ENCODE data around the gene OR3A2.
"Not testable (repeated sequence)": the region's sequence is repeated elsewhere in the genome, so short reads cannot be mapped to it uniquely, and the experiment has no call there.

The OR3A2 gene

GRCh38 chr17:3385869-3386816, at the start of gene OR3A2:
TSS of gene OR3A2 (minus strand) at chr17:3386308.
- DNase-seq, result peak; percentile 30

GRCh38 chr17:3433741-3434140, 47.6 kb upstream of the OR3A2 start, which contains the start of gene OR1E2:
TSS of gene OR1E2 (minus strand) at chr17:3433841. CDS start at chr17:3433841, 0 bp downstream.
- no peak for DNase-seq

- DNase-seq, result peak; percentile 12
Observed at GRCh38 chr17:3433215-3433614, 47.1 kb upstream of the OR3A2 start.

GRCh38 chr17:3418222-3418621, 32.1 kb upstream of the OR3A2 start:
- no peak for DNase-seq

GRCh38 chr17:3415610-3416009, 29.5 kb upstream of the OR3A2 start:
- no peak for DNase-seq

- DNase-seq, result not testable (repeated sequence)
Observed at GRCh38 chr17:3412216-3412615, 26.1 kb upstream of the OR3A2 start.

GRCh38 chr17:3411070-3411469, 25.0 kb upstream of the OR3A2 start, which contains the start of gene OR3A3:
TSS of gene OR3A3 (plus strand) at chr17:3411370.
- DNase-seq, result no peak

- not testable (repeated sequence) for DNase-seq
Observed at GRCh38 chr17:3403856-3404255, 17.7 kb upstream of the OR3A2 start.

GRCh38 chr17:3401786-3402185, 15.7 kb upstream of the OR3A2 start:
- no peak for DNase-seq

GRCh38 chr17:3400055-3400454, 13.9 kb upstream of the OR3A2 start:
- no peak for DNase-seq

GRCh38 chr17:3398310-3398709, 12.2 kb upstream of the OR3A2 start, which contains the start of gene OR1E1:
TSS of gene OR1E1 (minus strand) at chr17:3398410. CDS start at chr17:3398410, 0 bp downstream.
- no peak for DNase-seq

- peak; percentile 4 for DNase-seq
Observed at GRCh38 chr17:3397801-3398200, 11.7 kb upstream of the OR3A2 start.

GRCh38 chr17:3389791-3390190, 3.7 kb upstream of the OR3A2 start:
- no peak for DNase-seq

GRCh38 chr17:3381957-3382356, 4.2 kb downstream of the OR3A2 start:
- no peak for DNase-seq

GRCh38 chr17:3378321-3378720, 7.8 kb downstream of the OR3A2 start:
- no peak for DNase-seq

- not testable (repeated sequence) for DNase-seq
Observed at GRCh38 chr17:3371167-3371566, 14.9 kb downstream of the OR3A2 start.

GRCh38 chr17:3342782-3343181, 43.3 kb downstream of the OR3A2 start:
- not testable (repeated sequence) for DNase-seq

- no peak for DNase-seq
Observed at GRCh38 chr17:3335876-3336275, 50.2 kb downstream of the OR3A2 start.

- no peak for DNase-seq
Observed at GRCh38 chr17:3318336-3318735, 67.8 kb downstream of the OR3A2 start.

GRCh38 chr17:3316836-3317235, 69.3 kb downstream of the OR3A2 start:
- DNase-seq, result no peak

GRCh38 chr17:3308603-3309002, 77.5 kb downstream of the OR3A2 start:
- no peak for DNase-seq

GRCh38 chr17:3298260-3298659, 87.8 kb downstream of the OR3A2 start, which contains the start of gene OR3A1:
TSS of gene OR3A1 (minus strand) at chr17:3298360. CDS start at chr17:3292582, 5,778 bp downstream.
- DNase-seq, result no peak

- DNase-seq, result no peak
Observed at GRCh38 chr17:3295632-3296031, 90.5 kb downstream of the OR3A2 start.

- DNase-seq, result not testable (repeated sequence)
Observed at GRCh38 chr17:3293548-3293947, 92.6 kb downstream of the OR3A2 start.

Measured in stimulated activated CD4-positive, alpha-beta T cell treated with anti-CD3 and anti-CD28 coated beads, Interleukin-4, amount 100 ng/mL, for 1 hour (primary cell).